Activated CD8-positive, alpha-beta memory T cell treated with anti-CD3 and anti-CD28 coated beads, Interleukin-2, amount 10 ng/mL, durations not matched to agents 7 days and 5 days (primary cell): ENCODE data around the gene PRDX2. TPM values are rescaled to one million over a fixed set of nuclear protein-coding genes. Genes with fewer than 3 reads are reported as not detected.

Experiments used
- ATAC-seq: fragments of 150-1000 bp; cut with Tn5 transposase; one replicate; pipeline ENCODE4 v1.10.0; 2021; ENCODE audit warnings: moderate library complexity
- CTCF ChIA-PET: fragments of 350-600 bp; sonication (Branson Sonifier 250); formaldehyde crosslinking; loops from one replicate; lab custom pipeline; 2021; ENCODE audit warnings: antibody characterized with exemption; lab: Charles Lee
- DNase-seq: peaks from one replicate; pipeline ENCODE4 v3.0.0-alpha.2; 2020
- H3K27ac Mint-ChIP-seq: one replicate; pipeline ENCODE4 v1.8.0; 2021; ENCODE audit warnings: mild to moderate bottlenecking, mixed read lengths
- H3K27me3 Mint-ChIP-seq: one replicate; pipeline ENCODE4 v1.8.0; 2021; ENCODE audit warnings: mixed read lengths
- H3K36me3 Mint-ChIP-seq: one replicate; pipeline ENCODE4 v1.8.0; 2021; ENCODE audit warnings: mild to moderate bottlenecking, mixed read lengths
- H3K4me1 Mint-ChIP-seq: one replicate; pipeline ENCODE4 v1.8.0; 2021; ENCODE audit warnings: mixed read lengths
- H3K4me3 Mint-ChIP-seq: one replicate; pipeline ENCODE4 v1.8.0; 2021; ENCODE audit warnings: mild to moderate bottlenecking, moderate library complexity, mixed read lengths
- H3K9me3 Mint-ChIP-seq: one replicate; pipeline ENCODE4 v1.8.0; 2022; ENCODE audit warnings: low read depth, mixed read lengths
- total RNA-seq, 2 experiments: library from RNA; stranded (reverse); gene quantifications; one replicate each; pipeline ENCODE4 v1.2.3, GENCODE V29; 2021

PRDX2 gene
- total RNA-seq, 2 experiments from 2014 or later: 168 to 218 TPM

- DNase-seq (no peak), ATAC-seq (no peak)
- Mint-ChIP-seq H3K4me1 (peaks cover 33% of the 10 kb centered on the region), H3K27ac (peak overlapping the region; percentile 82), H3K36me3 (peaks cover 8% of the 10 kb centered on the region), H3K4me3 (peak overlapping the region; percentile 64), H3K27me3 (no peaks in the 10 kb centered on the region), H3K9me3 (no peaks in the 10 kb centered on the region)
- CTCF ChIA-PET: interaction anchor here (0.6 to 18.0 kb wide), 7 partner anchors 9 to 782 kb away, joined by 3 to 1017 read pairs (median 3); partner anchors contain the start of genes GET3 and HOOK2
These were observed 7.2 kb downstream of the PRDX2 start for GRCh38 chr19:12794196-12794941.

- DNase-seq (peak; percentile 93), ATAC-seq (peak; percentile 25)
- H3K4me1 Mint-ChIP-seq: peaks cover 36% of the 10 kb centered on the region
- no peaks in the 10 kb centered on the region for H3K9me3 Mint-ChIP-seq
- H3K4me3 Mint-ChIP-seq: peak overlapping the region; percentile 93
- peaks cover 8% of the 10 kb centered on the region for H3K36me3 Mint-ChIP-seq
- peak overlapping the region; percentile 95 for H3K27ac Mint-ChIP-seq
- H3K27me3 Mint-ChIP-seq: no peaks in the 10 kb centered on the region
- CTCF ChIA-PET: interaction anchor here (0.6 to 18.0 kb wide), 5 partner anchors 24 to 781 kb away, joined by 3 to 1017 read pairs (median 3); partner anchors contain the start of gene HOOK2
These were observed 8.1 kb downstream of the PRDX2 start for GRCh38 chr19:12793290-12794195.

GRCh38 chr19:12792853-12793289 is 8.7 kb downstream of the PRDX2 start:
- DNase-seq (no peak), ATAC-seq (no peak)
- H3K27me3 Mint-ChIP-seq: no peaks in the 10 kb centered on the region
- peaks cover 43% of the 10 kb centered on the region for H3K4me1 Mint-ChIP-seq
- peak overlapping the region; percentile 93 for H3K4me3 Mint-ChIP-seq
- CTCF ChIA-PET: interaction anchor here (1.1 to 18.0 kb wide), 6 partner anchors 23 to 172 kb away, joined by 3 to 1017 read pairs (median 5); partner anchors contain the start of gene HOOK2
- peak overlapping the region; percentile 95 for H3K27ac Mint-ChIP-seq
- H3K36me3 Mint-ChIP-seq: peaks cover 8% of the 10 kb centered on the region
- no peaks in the 10 kb centered on the region for H3K9me3 Mint-ChIP-seq

- Mint-ChIP-seq H3K9me3 (no peaks in the 10 kb centered on the region), H3K27me3 (no peaks in the 10 kb centered on the region), H3K4me3 (peak overlapping the region; percentile 93), H3K4me1 (peaks cover 44% of the 10 kb centered on the region), H3K27ac (peak overlapping the region; percentile 95), H3K36me3 (peaks cover 8% of the 10 kb centered on the region)
- peak; percentile 91 for DNase-seq
- no peak for ATAC-seq
- CTCF ChIA-PET: interaction anchor here (1.0 to 18.0 kb wide), 6 partner anchors 23 to 173 kb away, joined by 3 to 1017 read pairs (median 5); partner anchors contain the start of gene HOOK2
These were observed 9.3 kb downstream of the PRDX2 start for GRCh38 chr19:12792051-12792852.

- H3K27me3 Mint-ChIP-seq: no peaks in the 10 kb centered on the region
- peak within 1 kb of the TSS; percentile 93 for H3K4me3 Mint-ChIP-seq
- H3K27ac Mint-ChIP-seq: peak within 1 kb of the TSS; percentile 95
- peaks cover 8% of the 10 kb centered on the region for H3K36me3 Mint-ChIP-seq
- DNase-seq: peak; percentile 97
- H3K4me1 Mint-ChIP-seq: peaks cover 48% of the 10 kb centered on the region
- ATAC-seq: peak; percentile 44
- CTCF ChIA-PET: interaction anchor here (1.0 to 18.0 kb wide), 4 partner anchors 22 to 174 kb away, joined by 3 to 1017 read pairs (median 5); partner anchors contain the start of gene HOOK2
- H3K9me3 Mint-ChIP-seq: no peaks in the 10 kb centered on the region
These were observed 10.1 kb downstream of the PRDX2 start, which contains the start of gene JUNB for GRCh38 chr19:12791345-12792050. Gene JUNB (plus strand): TSS chr19:12791486. CDS start chr19:12791772, 286 bp downstream.

GRCh38 chr19:12790628-12791344 is 10.8 kb downstream of the PRDX2 start:
- Mint-ChIP-seq H3K9me3 (no peaks in the 10 kb centered on the region), H3K4me1 (peaks cover 41% of the 10 kb centered on the region), H3K4me3 (peak overlapping the region; percentile 93), H3K27me3 (no peaks in the 10 kb centered on the region), H3K36me3 (peaks cover 8% of the 10 kb centered on the region), H3K27ac (peak overlapping the region; percentile 95)
- ATAC-seq (no peak), DNase-seq (no peak)
- CTCF ChIA-PET: interaction anchor here (1.0 to 18.0 kb wide), 2 partner anchors 21 to 57 kb away, joined by 3 to 1017 read pairs; partner anchors contain the start of gene HOOK2

GRCh38 chr19:12789904-12790619 is 11.5 kb downstream of the PRDX2 start:
- no peaks in the 10 kb centered on the region for H3K9me3 Mint-ChIP-seq
- CTCF ChIA-PET: interaction anchor here (1.0 to 18.0 kb wide), 5 partner anchors 13 to 67 kb away, joined by 4 to 1017 read pairs (median 5); partner anchors contain the start of gene HOOK2
- ATAC-seq: peak; percentile 50

GRCh38 chr19:12789098-12789903 is 12.3 kb downstream of the PRDX2 start:
- Mint-ChIP-seq H3K36me3 (peaks cover 8% of the 10 kb centered on the region), H3K27me3 (no peaks in the 10 kb centered on the region), H3K4me1 (peaks cover 30% of the 10 kb centered on the region), H3K9me3 (no peaks in the 10 kb centered on the region), H3K27ac (peak overlapping the region; percentile 96), H3K4me3 (peak overlapping the region; percentile 93)
- DNase-seq: peak; percentile 57
- CTCF ChIA-PET: interaction anchor here (1.0 to 4.7 kb wide), 7 partner anchors 8 to 66 kb away, joined by 3 to 62 read pairs (median 5); partner anchors contain the start of gene HOOK2
- ATAC-seq: no peak

More at GRCh38 chr19:12789904-12790619, 11.5 kb downstream of the PRDX2 start:
- H3K36me3 Mint-ChIP-seq: peaks cover 8% of the 10 kb centered on the region
- peak; percentile 99 for DNase-seq
- peak overlapping the region; percentile 93 for H3K4me3 Mint-ChIP-seq
- H3K27me3 Mint-ChIP-seq: no peaks in the 10 kb centered on the region
- peak overlapping the region; percentile 95 for H3K27ac Mint-ChIP-seq
- H3K4me1 Mint-ChIP-seq: peaks cover 37% of the 10 kb centered on the region

- DNase-seq (peak; percentile 72), ATAC-seq (no peak)
- Mint-ChIP-seq H3K36me3 (peaks cover 8% of the 10 kb centered on the region), H3K27me3 (no peaks in the 10 kb centered on the region), H3K4me3 (peak overlapping the region; percentile 92), H3K27ac (peak overlapping the region; percentile 96), H3K4me1 (peaks cover 27% of the 10 kb centered on the region), H3K9me3 (no peaks in the 10 kb centered on the region)
- CTCF ChIA-PET: interaction anchor here (1.0 to 4.7 kb wide), 7 partner anchors 8 to 66 kb away, joined by 3 to 62 read pairs (median 5); partner anchors contain the start of gene HOOK2
These were observed 12.9 kb downstream of the PRDX2 start for GRCh38 chr19:12788682-12789097.
